Activated effector memory CD4-positive, alpha-beta T cell treated with Interleukin-2 at 50 U/mL for 16 hours (primary cell): ENCODE data around the gene XPR1.

Source experiments
- DNase-seq: peaks from one replicate; pipeline ENCODE4 v3.0.0-alpha.2; 2020

Gene XPR1

DNA sequence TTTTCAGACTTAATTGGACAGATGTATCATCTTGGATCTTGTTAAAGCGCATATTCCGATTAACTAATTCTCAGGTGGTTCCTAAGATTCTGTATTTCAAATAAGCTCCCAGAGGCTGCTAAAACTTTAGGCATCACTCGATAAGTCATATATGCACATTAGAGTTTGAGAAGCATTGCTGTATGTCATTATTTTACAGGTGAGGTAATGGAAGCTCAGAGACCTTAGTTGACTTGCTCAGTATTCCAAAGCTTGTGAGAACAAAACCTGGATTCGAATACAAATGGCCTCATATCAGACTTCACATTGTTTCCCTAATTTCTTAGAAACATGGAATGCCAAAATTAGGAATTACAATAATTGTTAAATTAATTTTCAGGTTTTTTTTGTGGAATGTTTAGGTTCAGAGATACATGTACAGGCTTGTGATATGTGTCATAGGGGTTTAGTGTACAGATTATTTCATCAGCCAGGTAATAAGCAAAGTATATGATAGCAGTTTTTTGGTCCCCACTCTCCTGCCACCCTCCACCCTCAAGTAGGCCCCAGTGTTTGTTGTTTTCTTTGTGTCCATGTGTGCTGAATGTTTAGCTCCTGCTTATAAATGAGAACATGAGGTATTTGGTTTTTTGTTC, 96.8 kb downstream of the XPR1 start:
- DNase-seq, result no peak

DNA sequence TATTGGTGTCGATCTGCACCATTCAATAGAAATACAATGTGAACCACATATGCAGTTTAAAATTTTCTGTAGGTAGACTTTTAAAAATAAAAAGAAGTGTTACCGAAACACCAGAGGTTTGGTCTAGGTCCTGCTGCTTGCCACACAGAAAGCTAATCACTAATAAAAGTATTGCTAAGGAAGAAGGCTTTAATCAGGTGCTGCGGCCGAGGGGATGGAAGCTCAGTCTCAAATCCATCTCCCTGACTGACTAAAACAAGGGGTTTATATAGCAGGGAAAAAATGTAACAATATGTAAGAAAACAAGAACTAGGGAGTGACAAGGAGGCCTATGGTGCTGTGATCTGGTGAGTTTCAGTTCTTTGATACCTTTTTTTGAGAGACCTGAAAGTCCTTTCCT, 99.3 kb downstream of the XPR1 start:
- no peak for DNase-seq

DNA sequence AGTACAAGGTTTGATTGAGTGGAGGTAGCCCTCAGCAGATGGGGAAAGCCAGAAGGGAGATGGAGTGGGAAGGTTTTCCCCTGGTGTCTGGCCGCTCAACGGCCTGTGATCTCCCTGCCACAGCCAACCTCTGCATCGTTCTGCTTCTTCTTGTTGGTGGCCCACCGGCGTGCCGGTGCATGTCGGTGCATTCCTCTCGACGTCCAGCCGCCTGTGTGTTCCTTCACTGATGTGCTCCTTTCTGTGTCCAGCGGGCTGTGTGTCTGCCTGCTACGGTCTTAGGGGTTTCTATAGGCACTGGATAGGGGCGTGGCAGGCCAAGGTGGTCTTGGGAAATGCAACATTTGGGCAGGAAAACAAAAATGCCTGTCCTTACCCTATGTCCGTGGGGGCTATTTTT, 101.0 kb downstream of the XPR1 start:
- DNase-seq, result no peak

DNA sequence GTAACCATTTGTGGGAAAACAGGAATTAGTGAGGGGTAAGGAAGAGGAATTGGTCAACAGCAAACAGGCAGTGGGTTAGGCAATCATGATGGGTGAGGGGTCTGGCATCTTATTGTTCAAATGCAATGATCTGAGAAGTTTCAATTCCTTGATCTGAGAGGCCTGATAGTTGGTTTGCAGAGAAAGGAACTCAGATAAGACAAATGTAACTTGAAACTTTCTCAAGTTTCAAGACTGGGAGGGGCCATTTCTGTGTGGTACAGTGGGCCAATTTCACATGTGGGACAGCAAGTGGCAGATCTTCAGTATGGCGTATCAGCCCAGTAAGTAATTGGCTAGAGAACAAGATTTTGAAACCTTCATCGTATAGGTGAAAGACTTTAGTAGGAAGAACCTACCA, 102.5 kb downstream of the XPR1 start:
- no peak for DNase-seq

DNA sequence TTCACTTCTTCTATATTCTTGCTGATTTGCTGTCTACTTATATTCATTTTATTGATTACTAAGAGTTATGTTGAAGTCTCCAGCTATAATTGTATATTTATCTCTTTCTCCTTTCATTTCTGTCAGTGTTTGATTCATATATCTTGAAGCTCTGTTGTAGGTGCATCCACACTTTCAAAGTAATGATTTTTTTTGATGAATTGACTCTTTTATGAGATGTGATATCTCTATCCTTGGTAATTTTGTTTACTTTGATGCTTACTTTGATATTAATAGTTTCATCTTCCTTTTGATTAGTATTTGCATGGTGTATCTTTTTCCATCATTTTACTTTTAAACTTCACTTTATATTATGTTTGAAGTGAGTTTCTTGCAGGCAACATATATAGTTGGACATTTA, 110.8 kb downstream of the XPR1 start:
- no peak for DNase-seq

DNA sequence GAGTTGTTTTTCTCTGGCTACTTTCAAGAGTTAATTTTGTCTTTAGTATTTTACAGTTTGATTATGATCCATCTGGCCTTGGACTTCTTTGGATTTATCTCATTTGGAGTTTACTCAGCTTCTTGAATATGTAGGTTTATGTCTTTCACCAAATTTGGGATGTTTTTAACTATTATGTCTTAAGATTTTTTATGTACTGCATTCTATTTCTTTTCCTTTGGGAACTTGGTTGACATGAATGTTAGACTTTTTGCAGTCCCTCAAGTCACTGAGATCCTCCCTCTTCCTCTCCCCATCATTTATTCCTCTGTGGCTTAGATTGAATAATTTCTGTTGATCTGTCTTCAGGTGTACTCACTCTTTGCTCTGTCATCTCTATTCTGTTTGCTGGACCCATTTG, 112.0 kb downstream of the XPR1 start:
- DNase-seq, result no peak

DNA sequence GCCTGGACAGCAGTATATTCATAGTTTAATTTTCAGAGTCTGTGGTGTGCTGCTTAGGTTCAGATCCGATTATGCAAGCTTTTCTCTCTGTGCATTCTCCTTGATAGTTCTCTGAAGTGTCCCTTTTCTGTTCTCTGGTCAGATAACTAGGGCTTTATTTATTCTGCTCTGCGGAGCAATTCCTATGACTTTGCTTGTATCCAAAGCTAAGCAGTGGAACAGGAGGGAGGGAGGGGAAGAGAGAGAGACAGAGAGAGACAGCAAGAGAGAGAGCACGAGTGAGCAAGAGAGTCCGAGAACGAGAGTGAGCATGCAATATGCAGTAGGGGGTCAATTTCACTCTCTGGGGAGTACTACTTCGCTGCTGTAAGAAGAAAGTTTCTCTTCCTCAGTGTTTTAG, 113.3 kb downstream of the XPR1 start:
- no peak for DNase-seq

DNA sequence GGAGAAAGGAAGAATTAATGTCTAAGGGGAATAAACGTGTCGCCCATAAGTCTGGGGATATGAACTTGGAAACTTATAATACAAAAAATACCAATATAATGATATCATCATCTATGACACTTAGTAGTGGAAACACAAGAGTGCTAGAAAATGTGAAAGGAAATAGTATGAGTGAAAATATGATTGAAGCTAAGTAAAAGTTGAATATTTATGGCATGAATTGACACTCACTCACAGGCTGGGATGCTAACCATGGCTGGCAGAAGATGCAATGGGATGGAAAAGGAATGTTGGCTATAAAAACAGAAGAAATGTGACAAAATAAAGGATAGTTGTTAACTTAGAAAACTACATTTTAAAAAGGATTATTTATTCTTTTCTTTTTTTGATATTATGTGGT, 120.1 kb downstream of the XPR1 start:
- DNase-seq, result no peak

DNA sequence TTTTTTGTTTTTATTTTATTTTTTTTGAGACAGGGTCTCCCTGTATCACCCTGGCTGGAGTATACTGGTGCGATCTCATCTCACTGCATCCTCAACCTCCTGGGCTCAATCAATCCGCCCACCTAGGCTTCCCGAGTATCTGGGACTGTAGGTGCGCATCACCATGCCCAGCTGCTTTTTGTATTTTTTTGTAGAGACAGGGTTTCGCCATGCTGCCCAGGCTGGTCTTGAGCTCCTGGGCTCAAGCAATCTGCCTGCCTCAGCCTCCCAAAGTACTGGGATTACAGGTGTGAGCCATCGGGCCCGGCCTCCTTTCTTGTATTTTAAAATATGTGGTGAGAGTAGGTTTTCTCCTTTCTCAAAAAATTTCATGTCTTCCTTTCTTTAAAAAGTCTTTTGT, 122.6 kb downstream of the XPR1 start:
- no peak for DNase-seq

DNA sequence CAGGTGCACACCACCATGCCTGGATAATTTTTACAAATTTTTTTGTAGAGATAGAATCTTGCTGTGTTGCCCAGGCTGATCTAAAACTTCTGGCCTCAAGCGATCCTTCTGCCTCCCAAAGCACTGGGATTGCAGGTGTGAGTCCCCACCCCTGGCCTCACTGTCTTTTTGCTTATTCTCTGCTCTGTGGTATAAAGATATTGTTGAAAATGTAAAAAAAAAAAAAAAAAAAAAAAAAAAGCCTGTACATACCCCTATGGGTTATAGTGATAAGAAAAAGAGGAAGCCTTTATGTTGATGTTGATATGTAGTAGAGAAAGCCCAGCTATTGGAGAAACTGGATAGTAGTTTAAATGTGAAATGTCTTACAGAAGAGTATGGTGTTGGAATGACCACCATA, 125.8 kb downstream of the XPR1 start:
- no peak for DNase-seq

DNA sequence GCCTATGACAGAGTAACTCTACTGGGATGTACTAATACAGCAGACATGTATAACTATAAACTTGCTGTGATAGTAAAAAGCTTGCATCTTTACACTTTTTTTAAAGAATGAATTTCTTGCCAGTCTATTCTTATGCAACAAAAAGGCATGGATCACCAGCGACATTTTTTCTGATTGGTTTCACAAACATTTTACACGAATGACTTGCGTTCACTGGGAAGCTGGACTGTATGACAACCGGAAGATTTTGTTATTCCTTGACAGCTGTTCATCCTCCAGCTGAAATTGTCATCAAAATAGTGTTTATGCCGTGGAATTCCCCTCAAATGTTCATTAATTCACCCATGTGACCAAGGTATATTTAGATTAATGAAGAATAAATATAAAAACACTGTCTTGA, 131.0 kb downstream of the XPR1 start:
- DNase-seq, result no peak

DNA sequence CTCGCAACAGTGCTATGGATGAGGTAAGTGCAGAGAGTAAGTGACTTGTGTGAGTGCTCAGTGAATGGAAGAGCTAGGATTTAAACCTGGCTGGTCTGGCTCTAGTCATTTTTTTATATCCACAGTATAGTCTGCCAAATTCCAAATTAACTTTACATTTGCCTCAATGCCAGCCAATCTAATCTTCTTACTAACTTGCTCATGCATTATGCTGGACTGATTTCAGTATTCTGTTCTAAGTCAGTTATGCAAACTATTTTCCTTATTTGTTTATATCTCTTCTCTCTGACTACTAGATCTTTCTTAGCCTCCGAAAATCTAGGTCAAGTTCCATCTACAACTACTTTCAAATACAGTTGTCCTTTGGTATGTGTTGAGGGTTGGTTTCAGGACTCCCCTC, 133.3 kb downstream of the XPR1 start:
- no peak for DNase-seq

DNA sequence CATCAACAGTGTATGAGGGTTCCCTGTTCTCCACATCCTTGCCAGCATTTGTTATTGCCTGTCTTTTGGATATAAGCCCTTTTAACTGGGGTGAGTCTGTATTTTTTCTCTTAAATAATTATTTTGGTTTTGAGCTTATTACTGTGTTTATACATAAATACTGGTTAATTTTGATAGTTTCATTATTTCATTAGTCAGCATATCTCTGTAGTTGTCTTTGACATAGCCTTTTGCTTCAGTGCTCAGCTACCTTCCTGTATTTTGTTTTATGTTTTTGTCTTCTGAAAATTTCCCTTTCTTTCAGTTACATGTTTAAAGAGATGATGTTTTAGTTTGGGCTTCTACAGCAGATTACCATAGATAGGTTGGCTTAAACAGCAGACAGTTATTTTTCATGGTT, 138.1 kb downstream of the XPR1 start:
- DNase-seq, result no peak

DNA sequence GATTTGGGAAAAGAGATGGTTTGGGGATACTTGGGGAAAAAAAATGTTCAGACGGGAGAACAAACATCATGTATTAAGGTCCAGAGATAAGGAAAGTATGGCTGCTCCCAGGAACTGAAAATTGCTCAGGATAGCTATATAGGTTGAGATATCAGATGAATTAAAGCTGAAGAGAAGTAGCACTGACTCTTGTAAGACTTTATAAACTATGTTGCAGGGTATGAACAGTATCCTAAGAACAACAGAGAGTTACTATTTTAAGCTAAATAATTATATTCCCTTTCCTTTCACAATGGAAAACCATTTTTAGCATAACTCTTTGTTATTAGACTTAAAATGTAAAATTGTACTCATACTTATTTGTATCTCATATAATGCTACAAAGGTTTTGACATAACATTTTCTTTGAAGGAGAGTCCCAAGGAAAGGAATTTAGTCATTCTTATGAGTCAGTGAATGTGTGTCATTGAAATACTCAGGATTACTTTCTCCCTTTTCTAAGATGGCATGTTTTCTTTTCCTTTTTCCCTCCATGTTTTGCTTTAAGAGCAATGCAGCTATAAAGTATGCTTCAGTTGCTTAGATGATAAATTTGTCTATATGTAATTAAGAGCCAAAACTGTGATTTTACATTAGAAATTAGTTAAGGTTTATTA, 141.5 kb downstream of the XPR1 start:
- no peak for DNase-seq

DNA sequence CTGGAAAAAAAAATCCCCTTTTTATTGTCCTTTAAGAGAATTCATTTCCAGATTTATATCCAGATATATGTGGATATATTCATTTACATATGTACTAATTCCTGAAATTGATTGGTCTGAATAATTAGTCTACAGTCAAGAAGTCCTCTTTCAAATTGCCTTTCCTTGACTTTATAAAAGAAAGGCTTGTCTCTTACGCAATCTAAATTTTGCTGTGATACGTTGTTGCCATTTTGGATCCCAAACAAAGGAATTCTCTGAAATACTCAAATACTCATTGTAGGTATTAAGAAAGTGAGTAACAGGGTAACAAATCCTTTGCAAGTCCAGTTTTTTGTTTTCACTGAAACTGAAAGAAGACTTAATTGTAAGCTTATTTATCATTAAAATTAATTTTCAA, 144.0 kb downstream of the XPR1 start:
- DNase-seq, result no peak

DNA sequence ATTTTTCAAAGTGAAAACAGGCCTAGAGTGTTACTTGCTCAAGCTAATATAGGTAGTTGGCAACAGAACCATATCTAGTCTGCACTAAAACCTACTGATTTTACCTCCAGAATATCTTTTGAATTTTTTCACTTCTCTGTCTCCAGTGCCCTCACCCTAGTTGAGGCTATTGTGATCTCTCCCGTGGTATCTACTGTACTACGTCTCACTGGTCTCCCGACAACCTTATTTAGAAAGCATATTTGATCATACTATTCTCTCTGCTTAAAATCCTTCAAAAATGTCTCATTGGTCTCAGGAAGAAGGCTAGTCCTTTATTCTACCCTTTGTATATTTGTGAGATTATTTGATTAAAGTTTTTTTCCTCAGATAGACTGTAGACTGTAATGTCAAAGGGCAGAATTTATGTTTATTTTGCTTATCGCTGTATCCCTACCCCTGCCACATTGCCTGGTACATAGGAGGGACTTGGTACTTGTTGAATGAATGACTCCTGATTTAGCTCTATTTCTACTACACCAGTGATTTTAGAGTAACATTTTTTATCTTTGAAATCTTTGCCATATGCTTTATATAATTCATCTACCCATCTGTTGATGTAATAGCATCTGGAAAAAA, 145.4 kb downstream of the XPR1 start:
- no peak for DNase-seq

DNA sequence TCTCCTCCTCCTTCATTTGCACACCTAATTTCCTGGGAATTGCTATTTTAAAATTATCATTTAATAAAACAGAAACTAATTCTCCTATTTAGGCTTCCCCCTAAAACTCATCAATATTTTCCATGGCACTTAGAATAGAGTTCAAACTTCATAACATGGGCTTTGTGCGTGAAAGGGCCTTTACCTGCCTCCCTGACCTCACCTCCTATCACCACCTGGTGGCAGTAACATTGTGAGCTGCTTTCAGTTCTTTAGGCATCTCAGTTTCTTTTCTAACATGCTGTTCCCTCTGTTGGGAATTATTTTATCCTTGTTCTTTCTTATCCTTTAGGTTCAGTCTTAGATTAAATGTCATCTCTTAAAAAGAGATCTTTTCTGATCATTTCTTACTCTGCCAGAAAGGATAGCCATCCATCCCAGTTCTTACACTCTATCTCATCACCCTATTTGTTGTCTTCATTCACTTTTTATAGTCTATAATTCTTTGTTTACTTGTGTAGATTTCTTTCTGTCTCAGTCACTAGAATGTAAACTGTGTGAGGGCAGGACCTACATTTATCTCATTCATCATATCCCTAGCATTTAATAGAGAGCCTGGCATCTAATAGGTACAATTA, 147.1 kb downstream of the XPR1 start:
- DNase-seq, result no peak

DNA sequence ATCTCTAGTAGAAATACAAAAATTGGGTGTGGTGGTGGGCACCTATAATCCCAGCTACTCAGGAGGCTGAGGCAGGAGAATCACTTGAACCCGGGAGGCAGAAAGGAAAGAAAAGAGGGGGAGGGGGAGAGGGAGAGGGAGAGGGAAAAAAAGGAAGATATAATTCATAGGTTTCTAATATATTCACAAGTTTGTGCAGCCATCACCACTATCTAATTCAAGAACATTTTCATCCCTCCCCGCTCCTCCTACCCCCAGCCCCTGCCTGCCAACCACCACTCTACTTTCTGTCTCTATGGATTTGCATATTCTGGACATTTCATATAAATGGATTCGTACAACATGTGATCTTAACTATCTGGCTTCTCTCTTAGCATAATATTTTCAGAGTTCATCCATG, 147.8 kb downstream of the XPR1 start:
- DNase-seq, result no peak

DNA sequence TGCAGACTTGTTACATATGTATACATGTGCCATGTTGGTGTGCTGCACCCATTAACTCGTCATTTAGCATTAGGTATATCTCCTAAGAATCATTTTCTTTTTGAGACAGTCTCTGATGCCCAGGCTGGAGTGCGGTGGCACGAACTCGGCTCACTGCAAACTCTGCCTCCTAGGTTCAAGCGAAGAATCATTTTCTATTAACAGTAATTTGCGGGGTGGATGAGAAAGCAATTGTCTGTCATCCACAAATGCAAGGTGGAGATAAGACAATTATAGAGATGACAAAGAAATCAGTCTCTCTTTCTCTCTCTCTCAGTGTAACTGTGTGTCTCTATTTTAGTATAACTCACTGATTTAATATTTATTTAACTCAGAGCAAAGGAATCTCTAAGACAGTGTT, 149.9 kb downstream of the XPR1 start:
- DNase-seq, result no peak

DNA sequence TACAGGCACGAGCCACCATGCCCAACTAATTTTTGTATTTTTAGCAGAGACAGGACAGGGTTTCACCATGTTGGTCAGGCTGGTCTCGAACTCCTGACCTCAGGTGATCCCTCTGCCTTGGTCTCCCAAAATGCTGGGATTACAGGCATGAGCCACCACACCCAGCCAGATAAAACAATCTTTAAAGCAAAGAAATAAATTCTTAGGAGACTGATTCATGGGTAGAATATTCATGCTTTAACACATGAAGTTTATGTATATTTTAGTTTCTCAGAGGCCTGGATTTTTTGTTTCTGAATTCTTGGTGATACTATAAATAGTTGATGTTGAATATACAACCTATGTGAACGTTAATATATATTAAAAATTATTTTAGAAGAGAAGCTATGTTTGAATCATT, 153.5 kb downstream of the XPR1 start:
- no peak for DNase-seq

DNA sequence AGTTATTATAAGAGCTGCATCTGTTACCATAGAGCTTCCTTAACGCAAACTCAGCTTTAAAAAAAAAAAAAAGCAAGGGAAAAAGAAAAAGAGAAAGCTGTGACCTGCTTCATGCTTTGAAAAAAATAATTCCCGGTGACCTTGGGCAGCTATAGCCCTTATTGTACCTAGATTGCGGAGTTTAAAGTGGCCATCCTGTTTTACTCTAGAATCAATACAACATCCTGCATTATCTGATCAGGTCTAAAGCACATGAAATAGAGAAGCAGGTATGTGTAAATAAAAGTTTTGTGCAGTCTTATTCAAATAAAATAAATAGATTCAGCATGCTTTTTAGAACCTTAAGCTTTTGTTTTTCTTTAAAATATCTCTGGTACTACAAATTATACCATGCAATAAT, 154.1 kb downstream of the XPR1 start:
- no peak for DNase-seq

DNA sequence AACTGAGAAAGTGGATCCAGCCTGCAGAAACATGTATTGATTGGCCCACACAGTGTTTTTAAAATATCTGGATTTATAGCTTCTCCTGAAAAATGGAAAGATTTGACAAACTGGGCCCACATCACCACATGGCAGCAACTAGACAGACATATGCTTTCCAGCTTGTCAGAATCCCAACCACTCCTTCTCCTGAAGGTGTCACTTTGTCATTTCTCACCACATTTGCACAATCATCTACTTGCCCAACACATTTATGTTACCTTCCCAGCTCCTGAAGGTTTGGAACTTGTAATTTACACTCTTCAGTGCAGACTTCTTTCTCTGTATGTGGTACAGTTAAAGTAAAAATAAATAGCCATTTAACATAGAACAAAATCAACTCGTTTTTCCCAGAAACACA, 154.8 kb downstream of the XPR1 start:
- DNase-seq, result no peak

DNA sequence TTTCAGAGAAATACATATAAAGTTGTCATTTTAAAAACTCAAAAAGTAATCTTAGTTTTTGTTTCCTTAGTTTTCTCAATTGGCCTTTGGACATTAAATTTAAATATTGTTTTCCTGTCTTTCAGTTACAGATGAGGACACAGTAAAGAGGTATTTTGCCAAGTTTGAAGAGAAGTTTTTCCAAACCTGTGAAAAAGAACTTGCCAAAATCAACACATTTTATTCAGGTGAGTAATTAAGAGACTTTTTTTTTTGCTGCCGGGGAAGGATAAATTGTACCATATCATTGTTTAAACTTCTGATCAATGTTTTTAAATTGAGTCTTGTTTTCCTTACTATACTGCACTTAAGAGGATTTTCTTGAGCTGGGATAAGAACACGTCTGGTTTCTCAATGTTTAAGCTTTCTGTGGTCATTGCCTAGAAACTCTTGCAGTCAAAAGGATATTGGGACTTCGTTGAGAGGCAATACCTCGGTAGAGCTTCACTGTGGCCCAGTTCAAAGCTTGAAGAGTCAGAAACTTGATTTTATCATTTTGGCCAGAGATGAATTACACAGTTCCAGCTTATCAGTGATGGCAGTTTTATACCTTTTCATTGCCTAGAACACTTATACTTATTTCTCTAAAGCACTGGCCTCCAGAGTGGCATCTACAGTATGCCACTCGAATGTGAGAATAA, 155.9 kb downstream of the XPR1 start:
- DNase-seq, result no peak

DNA sequence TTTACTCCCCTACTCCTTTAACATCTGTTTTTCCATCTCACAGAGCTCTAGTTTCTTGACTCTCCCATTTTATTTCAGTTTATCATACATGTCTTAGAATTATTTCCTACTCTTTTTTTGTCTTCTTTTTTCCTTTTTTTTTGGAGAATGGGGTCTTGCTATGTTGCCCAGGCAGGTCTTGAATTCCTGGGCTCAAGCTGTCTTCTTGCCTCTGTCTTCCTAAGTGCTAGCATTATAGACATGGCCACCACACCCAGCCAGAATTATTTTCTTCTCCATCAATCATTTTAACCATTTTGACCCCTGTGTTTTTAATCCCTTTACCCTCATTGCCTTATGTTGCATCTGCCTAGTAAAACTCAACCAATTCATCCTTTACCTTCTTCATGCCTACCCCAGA, 157.6 kb downstream of the XPR1 start:
- no peak for DNase-seq
